Stimulated activated CD4-positive, alpha-beta T cell treated with anti-CD3 and anti-CD28 coated beads, Interleukin-1b, Interleukin-23, amount 100 ng/mL, for 1 hour (primary cell): Measurements from ENCODE around the gene SRRM2.
A peak's percentile ranks its signal among the peaks of the same experiment; 100 is the strongest.

Experiments used
- DNase-seq, 2 donors: peaks; one replicate each; pipeline ENCODE4 v3.0.0-alpha.2; 2020; ENCODE audit warnings: low read depth in 2 of 2

SRRM2 gene

GRCh38 chr16:2752035-2752849 is at the start of gene SRRM2:
Gene SRRM2, plus strand, starts transcription at chr16:2752638. Its CDS starts 3,727 bp downstream, at chr16:2756365.
- DNase-seq, result peak; percentile 78 to 79

- DNase-seq, result no peak
Measured at GRCh38 chr16:2702871-2703745, 49.3 kb upstream of the SRRM2 start.

GRCh38 chr16:2704166-2704982 is 48.1 kb upstream of the SRRM2 start:
- DNase-seq, result no peak

- no peak for DNase-seq
Measured at GRCh38 chr16:2704983-2705275, 47.5 kb upstream of the SRRM2 start.

GRCh38 chr16:2705351-2705750 is 47.1 kb upstream of the SRRM2 start:
- no peak for DNase-seq

GRCh38 chr16:2706085-2706484 is 46.4 kb upstream of the SRRM2 start:
- no peak for DNase-seq

- DNase-seq, result no peak
Measured at GRCh38 chr16:2706611-2707311, 45.7 kb upstream of the SRRM2 start.

- DNase-seq, result no peak
Measured at GRCh38 chr16:2707368-2708289, 44.8 kb upstream of the SRRM2 start.

GRCh38 chr16:2708290-2708639 is 44.2 kb upstream of the SRRM2 start:
- no peak for DNase-seq

- DNase-seq, result no peak
Measured at GRCh38 chr16:2708955-2709587, 43.4 kb upstream of the SRRM2 start.

- DNase-seq, result no peak
Measured at GRCh38 chr16:2709588-2709984, 42.9 kb upstream of the SRRM2 start.

- DNase-seq, result no peak
Measured at GRCh38 chr16:2710021-2710710, 42.3 kb upstream of the SRRM2 start.

GRCh38 chr16:2710711-2711231 is 41.7 kb upstream of the SRRM2 start:
- no peak for DNase-seq

- no peak for DNase-seq
Measured at GRCh38 chr16:2711370-2712062, 40.9 kb upstream of the SRRM2 start.

- no peak for DNase-seq
Measured at GRCh38 chr16:2712063-2712441, 40.4 kb upstream of the SRRM2 start.

- no peak for DNase-seq
Measured at GRCh38 chr16:2712546-2712945, 39.9 kb upstream of the SRRM2 start.

- DNase-seq, result no peak
Measured at GRCh38 chr16:2713523-2713922, 38.9 kb upstream of the SRRM2 start.

- DNase-seq, result no peak
Measured at GRCh38 chr16:2713985-2714774, 38.3 kb upstream of the SRRM2 start.
